K562 (cell line): Measurements from ENCODE around the gene MLKL. TPM values are rescaled to one million over a fixed set of nuclear protein-coding genes. Genes with fewer than 3 reads are reported as not detected.

Experiments
- CTCFL ChIP-seq: IDR thresholded peaks from 2 replicates; pipeline ENCODE4 v1.6.1; 2011; ENCODE audit warnings: borderline replicate concordance, low read depth, mild to moderate bottlenecking, moderate library complexity, low read length; ENCODE audit not compliant: insufficient read depth, poor library complexity, severe bottlenecking
- ETS2 ChIP-seq: IDR thresholded peaks from 2 replicates; pipeline ENCODE4 v1.6.1; 2016; ENCODE audit warnings: borderline replicate concordance, missing genetic modification characterization, mild to moderate bottlenecking, moderate library complexity, missing compliant biosample characterization; ENCODE audit not compliant: poor library complexity, severe bottlenecking
- FOXM1 ChIP-seq, 2 experiments: fragments of 450-650 bp in 1 of 2; sonication (generic) in 1 of 2; formaldehyde crosslinking in 1 of 2; IDR thresholded peaks; 2 replicates each; pipeline versions ENCODE4 v1.6.1 to v1.9.0; 2017 to 2022; ENCODE audit warnings: low read depth in 2 of 2, mild to moderate bottlenecking in 2 of 2, missing genetic modification reagents in 1 of 2, moderate library complexity in 1 of 2
- HNRNPLL ChIP-seq: fragments of 200-400 bp; formaldehyde crosslinking; IDR thresholded peaks from 2 replicates; pipeline ENCODE4 v1.6.1; 2017; ENCODE audit warnings: low read length, low read depth, mild to moderate bottlenecking; ENCODE audit not compliant: poor library complexity, severe bottlenecking
- JUN ChIP-seq, 2 experiments: sonication (generic) in 1 of 2; formaldehyde crosslinking in 1 of 2; IDR thresholded peaks; 2 replicates each; pipeline versions ENCODE4 v1.6.1 to v1.8.0; 2012 to 2022; ENCODE audit warnings: borderline replicate concordance in 2 of 2, mild to moderate bottlenecking in 2 of 2, improper control_type of control experiment in 1 of 2, low read depth in 1 of 2, low read length in 1 of 2, missing genetic modification reagents in 1 of 2
- MNT ChIP-seq, 2 experiments: fragments of 450-650 bp; conservative IDR thresholded peaks; 2 replicates each; pipeline ENCODE4 v1.6.1; 2017; ENCODE audit warnings: mild to moderate bottlenecking in 2 of 2, moderate library complexity in 2 of 2
- NFATC3 ChIP-seq: fragments of 450-650 bp; IDR thresholded peaks from 2 replicates; pipeline ENCODE4 v1.6.1; 2017; ENCODE audit warnings: mild to moderate bottlenecking
- RBBP5 ChIP-seq: fragments of 200-600 bp; sonication (generic); IDR thresholded peaks from 2 replicates; pipeline ENCODE4 v1.6.1; 2012; ENCODE audit warnings: borderline replicate concordance, mild to moderate bottlenecking, low read length, control low read depth, inconsistent platforms; ENCODE audit not compliant: insufficient read depth, poor library complexity, severe bottlenecking
- SRF ChIP-seq, 2 experiments: fragments of 250-450, 450-650 bp in 1 of 2; sonication (Bioruptor Pico) in 1 of 2; sonication (generic) in 1 of 2; formaldehyde crosslinking; IDR thresholded peaks; 2 replicates each; pipeline versions ENCODE4 v1.5.0 to v1.5.1; 2020 to 2022; ENCODE audit warnings: mild to moderate bottlenecking in 1 of 2, missing genetic modification reagents in 1 of 2
- TAF15 ChIP-seq: fragments of 200-400 bp; formaldehyde crosslinking; IDR thresholded peaks from 2 replicates; pipeline ENCODE4 v1.6.1; 2017; ENCODE audit warnings: mild to moderate bottlenecking, low read depth, low read length, moderate library complexity
- TAF7 ChIP-seq: fragments of 450-650 bp; IDR thresholded peaks from 2 replicates; pipeline ENCODE4 v1.6.1; 2016; ENCODE audit warnings: missing genetic modification characterization, missing compliant biosample characterization
- ZBTB1 ChIP-seq: sonication (generic); formaldehyde crosslinking; IDR thresholded peaks from 2 replicates; pipeline ENCODE4 v1.8.1; 2023; ENCODE audit warnings: missing genetic modification reagents, low read depth, mild to moderate bottlenecking, borderline replicate concordance
- ZNF511 ChIP-seq: sonication (generic); formaldehyde crosslinking; IDR thresholded peaks from 2 replicates; pipeline ENCODE4 v1.8.0; 2022; ENCODE audit warnings: mild to moderate bottlenecking, missing genetic modification reagents
- ZNF584 ChIP-seq: fragments of 200-800 bp; sonication (Bioruptor generic); IDR thresholded peaks from 2 replicates; pipeline ENCODE4 v1.6.1; 2016; ENCODE audit warnings: low read depth, mild to moderate bottlenecking, missing genetic modification characterization, missing compliant biosample characterization
- ZNF766 ChIP-seq: fragments of 200-800 bp; sonication (Bioruptor generic); conservative IDR thresholded peaks from 2 replicates; pipeline ENCODE4 v1.6.1; 2016; ENCODE audit warnings: missing genetic modification characterization, missing compliant biosample characterization
- ZZZ3 ChIP-seq: fragments of 450-650 bp; IDR thresholded peaks from 2 replicates; pipeline ENCODE4 v1.6.1; 2016; ENCODE audit warnings: antibody characterized with exemption, mild to moderate bottlenecking, moderate library complexity
- polyA plus RNA-seq, 8 experiments: library from polyadenylated mRNA; depleted of rRNA in 4 of 8; stranded (reverse) in 5 of 8; unstranded in 3 of 8; fragments of >200 nt; fragmentation: Nextera tagmentation in 2 of 8; fragmentation: Illumina TruSeq in 1 of 8; extraction: Ambion mirVana in 2 of 8; extraction: Trizol in 1 of 8; gene quantifications; 2 replicates each; pipeline versions ENCODE4 v1.2.1 to v1.2.3, GENCODE V29; 2011 to 2014; ENCODE audit warnings: inconsistent platforms in 1 of 8, missing spikeins in 1 of 8
- total RNA-seq, 7 experiments: library from RNA; depleted of rRNA in 6 of 7; stranded (reverse); fragments of >200 nt in 6 of 7; fragmentation: Illumina TruSeq in 2 of 7; extraction: Trizol in 2 of 7; gene quantifications; 2 replicates each; pipeline versions ENCODE4 v1.2.1 to v1.2.3, GENCODE V29; 2011 to 2021; ENCODE audit warnings: low replicate concordance in 1 of 7
- TF ChIP-seq, protein P1 (sequence below), 2 experiments: IDR thresholded peaks; 2 replicates each; pipeline ENCODE4 v1.6.1; 2012; ENCODE audit warnings: improper control_type of control experiment in 2 of 2, low read depth in 2 of 2, low read length in 2 of 2, borderline replicate concordance in 1 of 2

MLKL gene
- total and polyA plus RNA-seq, 9 of the 15 experiments (the other 6 are each of a cell fraction or from before 2014, with no cell fraction given): 1.6 to 6.1 (median 4.8) TPM

- peak; percentile 85 for TF ChIP-seq RBBP5
- no peak for TF ChIP-seq ZZZ3
- no peak for TF ChIP-seq ZNF766 (CRISPR knock-in tag)
- TF ChIP-seq ZBTB1 (CRISPR knock-in tag): no peak
- TF ChIP-seq SRF (CRISPR knock-in tag; IDR thresholded peaks at IDR 0.05): peak in 1 of 2 experiments; percentile 49; a peak in 2 of 4 replicates
- peak; percentile 87; the same call in 1 of the 2 replicates for TF ChIP-seq ZNF511
- no peak for TF ChIP-seq ETS2 (tag)
- TF ChIP-seq CTCFL: no peak
- TF ChIP-seq, protein P1, sequence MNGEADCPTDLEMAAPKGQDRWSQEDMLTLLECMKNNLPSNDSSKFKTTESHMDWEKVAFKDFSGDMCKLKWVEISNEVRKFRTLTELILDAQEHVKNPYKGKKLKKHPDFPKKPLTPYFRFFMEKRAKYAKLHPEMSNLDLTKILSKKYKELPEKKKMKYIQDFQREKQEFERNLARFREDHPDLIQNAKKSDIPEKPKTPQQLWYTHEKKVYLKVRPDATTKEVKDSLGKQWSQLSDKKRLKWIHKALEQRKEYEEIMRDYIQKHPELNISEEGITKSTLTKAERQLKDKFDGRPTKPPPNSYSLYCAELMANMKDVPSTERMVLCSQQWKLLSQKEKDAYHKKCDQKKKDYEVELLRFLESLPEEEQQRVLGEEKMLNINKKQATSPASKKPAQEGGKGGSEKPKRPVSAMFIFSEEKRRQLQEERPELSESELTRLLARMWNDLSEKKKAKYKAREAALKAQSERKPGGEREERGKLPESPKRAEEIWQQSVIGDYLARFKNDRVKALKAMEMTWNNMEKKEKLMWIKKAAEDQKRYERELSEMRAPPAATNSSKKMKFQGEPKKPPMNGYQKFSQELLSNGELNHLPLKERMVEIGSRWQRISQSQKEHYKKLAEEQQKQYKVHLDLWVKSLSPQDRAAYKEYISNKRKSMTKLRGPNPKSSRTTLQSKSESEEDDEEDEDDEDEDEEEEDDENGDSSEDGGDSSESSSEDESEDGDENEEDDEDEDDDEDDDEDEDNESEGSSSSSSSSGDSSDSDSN (IDR thresholded peaks at IDR 0.05; ENCODE audit: borderline replicate concordance in 1 of 2, low read depth in 2 of 2, low read length in 2 of 2): 0 out of 4 replicates have a peak, but pooled peaks of 1 of the 2 experiments have one; percentile 68
- peak; percentile 82 for TF ChIP-seq TAF7
- TF ChIP-seq TAF15: no peak
- peak; percentile 76; the same call in 1 of the 2 replicates for TF ChIP-seq NFATC3
- peak; percentile 60 to 79 for TF ChIP-seq MNT (conservative IDR thresholded peaks at IDR 0.05)
- peak; percentile 73 for TF ChIP-seq FOXM1 (IDR thresholded peaks at IDR 0.05; ENCODE audit: low read depth)
- no peak for TF ChIP-seq FOXM1 (CRISPR knock-in tag; IDR thresholded peaks at IDR 0.05; ENCODE audit: low read depth)
- TF ChIP-seq HNRNPLL: peak; percentile 57
- no peak for TF ChIP-seq JUN (IDR thresholded peaks at IDR 0.05; ENCODE audit: borderline replicate concordance, low read depth, low read length)
- TF ChIP-seq JUN (CRISPR knock-in tag; IDR thresholded peaks at IDR 0.05; ENCODE audit: borderline replicate concordance): peak; percentile 55; the same call in 1 of the 2 replicates
- TF ChIP-seq ZNF584 (CRISPR knock-in tag): no peak
Measured at GRCh38 chr16:74666425-74667254, 34.0 kb downstream of the MLKL start, which contains the start of gene RFWD3 (continued).
